GM23338 (cell line): ENCODE measurements around the gene FN3K. TPM values are rescaled to one million over a fixed set of nuclear protein-coding genes. Genes with fewer than 3 reads are reported as not detected.

Experiments
- ATAC-seq: fragments of 200-7000 bp; cut with Tn5 transposase; 3 replicates; pipeline ENCODE4 v1.9.1; 2020
- DNase-seq: peaks from one replicate; pipeline ENCODE4 v3.0.0-alpha.2; 2015; ENCODE audit warnings: low spot score
- H2AFZ ChIP-seq: fragments of 200-600 bp; sonication (generic); 2 replicates; pipeline ENCODE4 v1.8.0; 2016; ENCODE audit warnings: antibody characterized with exemption, mild to moderate bottlenecking, moderate library complexity
- H3F3A ChIP-seq: fragments of 200-600 bp; sonication (generic); replicated peaks from 2 replicates; pipeline ENCODE4 v1.8.0; 2017; ENCODE audit warnings: antibody characterized with exemption, mixed run types, low read depth
- H3K27ac ChIP-seq: fragments of 200-600 bp; sonication (generic); 2 replicates; pipeline ENCODE4 v1.6.1; 2016; ENCODE audit warnings: low read depth
- H3K27me3 ChIP-seq: fragments of 200-600 bp; sonication (generic); 2 replicates; pipeline ENCODE4 v1.8.0; 2016; ENCODE audit warnings: mild to moderate bottlenecking, mixed run types, moderate library complexity; ENCODE audit not compliant: insufficient read depth
- H3K36me3 ChIP-seq: fragments of 200-600 bp; sonication (generic); 2 replicates; pipeline ENCODE4 v1.8.0; 2016; ENCODE audit warnings: mild to moderate bottlenecking; ENCODE audit not compliant: insufficient read depth
- H3K4me1 ChIP-seq: fragments of 200-600 bp; sonication (generic); 2 replicates; pipeline ENCODE4 v1.8.0; 2016; ENCODE audit warnings: mild to moderate bottlenecking, moderate library complexity; ENCODE audit not compliant: insufficient read depth
- H3K4me2 ChIP-seq: fragments of 200-600 bp; sonication (generic); 2 replicates; pipeline ENCODE4 v1.7.1; 2017; ENCODE audit warnings: mixed run types
- H3K4me3 ChIP-seq: fragments of 200-600 bp; sonication (generic); 2 replicates; pipeline ENCODE4 v1.6.1; 2016; ENCODE audit warnings: mixed run types
- H3K79me2 ChIP-seq: fragments of 200-600 bp; sonication (generic); replicated peaks from 2 replicates; pipeline ENCODE4 v1.8.0; 2017; ENCODE audit warnings: mild to moderate bottlenecking; ENCODE audit not compliant: insufficient read depth
- H3K9me2 ChIP-seq: fragments of 200-600 bp; sonication (generic); 2 replicates; pipeline ENCODE4 v1.8.0; 2017; ENCODE audit not compliant: insufficient read depth
- H4K20me1 ChIP-seq: fragments of 200-600 bp; sonication (generic); replicated peaks from 2 replicates; pipeline ENCODE4 v1.8.0; 2017; ENCODE audit warnings: mild to moderate bottlenecking; ENCODE audit not compliant: insufficient read depth
- H3K27ac Mint-ChIP-seq: 2 replicates; pipeline ENCODE4 v1.8.0; 2020; ENCODE audit warnings: inconsistent platforms, mild to moderate bottlenecking, moderate library complexity, mixed read lengths
- H3K27me3 Mint-ChIP-seq: 3 replicates; pipeline ENCODE4 v1.8.0; 2022; ENCODE audit warnings: low read depth, mild to moderate bottlenecking, moderate library complexity, mixed read lengths, inconsistent platforms; ENCODE audit not compliant: insufficient read depth, poor library complexity
- H3K36me3 Mint-ChIP-seq: 3 replicates; pipeline ENCODE4 v1.8.0; 2021; ENCODE audit warnings: low read depth, mild to moderate bottlenecking, inconsistent platforms, moderate library complexity, mixed read lengths
- H3K4me1 Mint-ChIP-seq: 3 replicates; pipeline ENCODE4 v1.8.0; 2020; ENCODE audit warnings: mild to moderate bottlenecking, inconsistent platforms, mixed read lengths
- H3K4me3 Mint-ChIP-seq: 3 replicates; pipeline ENCODE4 v1.8.0; 2021; ENCODE audit warnings: moderate library complexity, mild to moderate bottlenecking, inconsistent platforms, mixed read lengths
- H3K9me3 Mint-ChIP-seq: 3 replicates; pipeline ENCODE4 v1.8.0; 2020; ENCODE audit warnings: moderate library complexity, mild to moderate bottlenecking, inconsistent platforms, mixed read lengths
- CREB1 ChIP-seq: fragments of 250-450 bp; sonication (Bioruptor Pico); IDR thresholded peaks from 2 replicates; pipeline ENCODE4 v1.5.0; 2020; ENCODE audit warnings: low read depth, mild to moderate bottlenecking, moderate library complexity
- CTCF ChIP-seq, 2 experiments: fragments of 200-600 bp in 1 of 2; sonication (generic) in 1 of 2; conservative IDR thresholded peaks; 2 replicates each; pipeline versions ENCODE4 v1.5.1 to v1.6.1; 2016 to 2017; ENCODE audit warnings: antibody characterized with exemption in 2 of 2, low read depth in 2 of 2, mild to moderate bottlenecking in 2 of 2, moderate library complexity in 1 of 2
- EZH2phosphoT487 ChIP-seq: fragments of 200-600 bp; sonication (generic); IDR thresholded peaks from one replicate; pipeline ENCODE4 v1.8.1; 2018; ENCODE audit warnings: antibody characterized with exemption; ENCODE audit not compliant: unreplicated experiment
- JUNB ChIP-seq: IDR thresholded peaks from one replicate; pipeline ENCODE4 v1.6.1; 2016; ENCODE audit warnings: antibody characterized with exemption; ENCODE audit not compliant: unreplicated experiment
- POLR2AphosphoS5 ChIP-seq: IDR thresholded peaks from 2 replicates; pipeline ENCODE4 v1.6.1; 2016; ENCODE audit warnings: antibody characterized with exemption, low read depth
- REST ChIP-seq: IDR thresholded peaks from one replicate; pipeline ENCODE4 v1.6.1; 2018; ENCODE audit warnings: antibody characterized with exemption; ENCODE audit not compliant: unreplicated experiment
- ZNF462 ChIP-seq: fragments of 250-450 bp; sonication (Bioruptor Pico); IDR thresholded peaks from 2 replicates; pipeline ENCODE4 v1.5.0; 2020; ENCODE audit warnings: mild to moderate bottlenecking, moderate library complexity
- polyA plus RNA-seq: library from polyadenylated mRNA; unstranded; fragments of >200 nt; fragmentation: Nextera tagmentation; extraction: Ambion mirVana; gene quantifications from 2 replicates; pipeline ENCODE4 v1.2.1, GENCODE V29; 2016
- total RNA-seq: library from RNA; depleted of rRNA; stranded (reverse); fragments of >200 nt; shearing (Covaris generic); gene quantifications from 2 replicates; pipeline ENCODE4 v1.2.3, GENCODE V29; 2014

Gene FN3K
- total and polyA plus RNA-seq, 2 experiments from 2014 or later: 5.3 to 12.9 TPM

- TF ChIP-seq REST: no peak
- no peak for TF ChIP-seq CREB1 (CRISPR knock-in tag)
- no peak for TF ChIP-seq CTCF (conservative IDR thresholded peaks at IDR 0.05; ENCODE audit: low read depth in 2 of 2)
- no peak for TF ChIP-seq EZH2phosphoT487
- no peak for TF ChIP-seq JUNB
Measured at GRCh38 chr17:82748756-82749155, 13.3 kb downstream of the FN3K start (continued).

GRCh38 chr17:82750241-82750908 is 15.0 kb downstream of the FN3K start:
- peak; percentile 16 for ATAC-seq
- peak overlapping the region; percentile 79 for H3K4me2 ChIP-seq
- no peak for TF ChIP-seq CREB1 (CRISPR knock-in tag)
- TF ChIP-seq JUNB: no peak
- TF ChIP-seq ZNF462 (CRISPR knock-in tag): no peak
- TF ChIP-seq POLR2AphosphoS5: no peak
- no peak for TF ChIP-seq REST
- TF ChIP-seq EZH2phosphoT487: no peak

More at GRCh38 chr17:82750241-82750908, 15.0 kb downstream of the FN3K start:
- H3K4me1 Mint-ChIP-seq: peaks cover 25% of the 10 kb centered on the region
- H3K4me3 Mint-ChIP-seq: peak overlapping the region; percentile 70
- Histone ChIP-seq H3K4me1 (peaks cover 12% of the 10 kb centered on the region), H4K20me1 (no peaks in the 10 kb centered on the region), H3F3A (0 out of 2 replicates have a peak, but pooled peaks cover 5% of the 10 kb centered on the region), H2AFZ (no peak overlapping the region; the same call in 1 of the 2 replicates), H3K4me3 (peak overlapping the region; percentile 57), H3K27ac (no peak overlapping the region), H3K36me3 (peaks cover 7% of the 10 kb centered on the region; the same call in 1 of the 2 replicates), H3K79me2 (peaks cover 18% of the 10 kb centered on the region), H3K9me2 (0 out of 2 replicates have a peak, but pooled peaks cover 1% of the 10 kb centered on the region), H3K27me3 (peaks cover 17% of the 10 kb centered on the region)
- H3K9me3 Mint-ChIP-seq: peaks cover 20% of the 10 kb centered on the region
- H3K36me3 Mint-ChIP-seq: peaks cover 25% of the 10 kb centered on the region
- H3K27me3 Mint-ChIP-seq: peaks cover 19% of the 10 kb centered on the region
- H3K27ac Mint-ChIP-seq: no peak overlapping the region
- peak; percentile 78 for DNase-seq
